Activated naive CD8-positive, alpha-beta T cell treated with anti-CD3 and anti-CD28 coated beads, Interleukin-2, amount 50 U/mL, for 24 hours (primary cell): ENCODE measurements around the gene MB21D2.
A peak's percentile ranks its signal among the peaks of the same experiment; 100 is the strongest.
"Not testable (repeated sequence)": the region's sequence is repeated elsewhere in the genome, so short reads cannot be mapped to it uniquely, and the experiment has no call there.

Experiments
- ATAC-seq: fragments of 150-1000 bp; cut with Tn5 transposase; one replicate; pipeline ENCODE4 v1.10.0; 2021
- DNase-seq: peaks from one replicate; pipeline ENCODE4 v3.0.0; 2021
- H3K27ac Mint-ChIP-seq: one replicate; pipeline ENCODE4 v1.8.0; 2021; ENCODE audit warnings: mild to moderate bottlenecking, mixed read lengths
- H3K27me3 Mint-ChIP-seq: one replicate; pipeline ENCODE4 v1.8.0; 2021; ENCODE audit warnings: mixed read lengths
- H3K36me3 Mint-ChIP-seq: one replicate; pipeline ENCODE4 v1.8.0; 2021; ENCODE audit warnings: low read depth, mixed read lengths
- H3K4me1 Mint-ChIP-seq: one replicate; pipeline ENCODE4 v1.8.0; 2021; ENCODE audit warnings: mixed read lengths
- H3K4me3 Mint-ChIP-seq: one replicate; pipeline ENCODE4 v1.8.0; 2021; ENCODE audit warnings: mild to moderate bottlenecking, moderate library complexity, mixed read lengths
- H3K9me3 Mint-ChIP-seq: one replicate; pipeline ENCODE4 v1.8.0; 2021; ENCODE audit warnings: mixed read lengths

MB21D2 gene

GRCh38 chr3:192869131-192870031 lies 48.3 kb downstream of the MB21D2 start:
- no peak for DNase-seq
- Mint-ChIP-seq H3K36me3 (no peaks in the 10 kb centered on the region), H3K27ac (no peak overlapping the region), H3K4me1 (no peaks in the 10 kb centered on the region), H3K4me3 (no peak overlapping the region), H3K27me3 (peaks cover 5% of the 10 kb centered on the region), H3K9me3 (no peaks in the 10 kb centered on the region)
- ATAC-seq = no peak

GRCh38 chr3:192867645-192868044 lies 50.0 kb downstream of the MB21D2 start:
- H3K4me3 Mint-ChIP-seq = no peak overlapping the region
- no peaks in the 10 kb centered on the region for H3K9me3 Mint-ChIP-seq
- peaks cover 5% of the 10 kb centered on the region for H3K27me3 Mint-ChIP-seq
- DNase-seq = no peak
- no peaks in the 10 kb centered on the region for H3K36me3 Mint-ChIP-seq
- ATAC-seq = no peak
- H3K4me1 Mint-ChIP-seq = no peaks in the 10 kb centered on the region
- H3K27ac Mint-ChIP-seq = no peak overlapping the region

- no peak overlapping the region for H3K27ac Mint-ChIP-seq
- ATAC-seq (no peak), DNase-seq (no peak)
- H3K36me3 Mint-ChIP-seq = no peaks in the 10 kb centered on the region
- H3K27me3 Mint-ChIP-seq = peaks cover 5% of the 10 kb centered on the region
- no peak overlapping the region for H3K4me3 Mint-ChIP-seq
- H3K4me1 Mint-ChIP-seq = peaks cover 3% of the 10 kb centered on the region
- no peaks in the 10 kb centered on the region for H3K9me3 Mint-ChIP-seq
Observed at GRCh38 chr3:192866804-192867203, 50.9 kb downstream of the MB21D2 start.

GRCh38 chr3:192864941-192865340 lies 52.7 kb downstream of the MB21D2 start:
- DNase-seq = no peak

GRCh38 chr3:192863091-192863420 lies 54.6 kb downstream of the MB21D2 start:
- no peak overlapping the region for H3K4me3 Mint-ChIP-seq
- H3K4me1 Mint-ChIP-seq = peaks cover 7% of the 10 kb centered on the region
- no peaks in the 10 kb centered on the region for H3K36me3 Mint-ChIP-seq
- H3K27me3 Mint-ChIP-seq = peaks cover 1% of the 10 kb centered on the region
- no peak overlapping the region for H3K27ac Mint-ChIP-seq
- ATAC-seq (no peak), DNase-seq (no peak)
- no peaks in the 10 kb centered on the region for H3K9me3 Mint-ChIP-seq

More at GRCh38 chr3:192864941-192865340, 52.7 kb downstream of the MB21D2 start:
- H3K27ac Mint-ChIP-seq = no peak overlapping the region
- ATAC-seq = no peak
- H3K4me1 Mint-ChIP-seq = peaks cover 5% of the 10 kb centered on the region
- no peak overlapping the region for H3K4me3 Mint-ChIP-seq
- H3K36me3 Mint-ChIP-seq = no peaks in the 10 kb centered on the region
- H3K27me3 Mint-ChIP-seq = peaks cover 1% of the 10 kb centered on the region
- H3K9me3 Mint-ChIP-seq = no peaks in the 10 kb centered on the region

- no peak for DNase-seq
- no peak overlapping the region for H3K4me3 Mint-ChIP-seq
- H3K27me3 Mint-ChIP-seq = peaks cover 1% of the 10 kb centered on the region
- no peak overlapping the region for H3K27ac Mint-ChIP-seq
- H3K4me1 Mint-ChIP-seq = peaks cover 7% of the 10 kb centered on the region
- H3K9me3 Mint-ChIP-seq = no peaks in the 10 kb centered on the region
- no peak for ATAC-seq
- no peaks in the 10 kb centered on the region for H3K36me3 Mint-ChIP-seq
Observed at GRCh38 chr3:192862408-192863090, 55.1 kb downstream of the MB21D2 start.

GRCh38 chr3:192861972-192862371 lies 55.7 kb downstream of the MB21D2 start:
- Mint-ChIP-seq H3K36me3 (no peaks in the 10 kb centered on the region), H3K27me3 (peaks cover 1% of the 10 kb centered on the region), H3K4me3 (no peak overlapping the region), H3K4me1 (peaks cover 7% of the 10 kb centered on the region), H3K9me3 (no peaks in the 10 kb centered on the region), H3K27ac (no peak overlapping the region)
- ATAC-seq (no peak), DNase-seq (no peak)

- ATAC-seq = no peak
- H3K4me1 Mint-ChIP-seq = peaks cover 9% of the 10 kb centered on the region
- no peak overlapping the region for H3K4me3 Mint-ChIP-seq
- no peaks in the 10 kb centered on the region for H3K36me3 Mint-ChIP-seq
- H3K27ac Mint-ChIP-seq = no peak overlapping the region
- H3K9me3 Mint-ChIP-seq = no peaks in the 10 kb centered on the region
- DNase-seq = no peak
- H3K27me3 Mint-ChIP-seq = peaks cover 1% of the 10 kb centered on the region
Observed at GRCh38 chr3:192860454-192860853, 57.2 kb downstream of the MB21D2 start.

- Mint-ChIP-seq H3K4me1 (peaks cover 10% of the 10 kb centered on the region), H3K27me3 (no peaks in the 10 kb centered on the region), H3K4me3 (no peak overlapping the region), H3K36me3 (no peaks in the 10 kb centered on the region), H3K27ac (no peak overlapping the region), H3K9me3 (no peaks in the 10 kb centered on the region)
- DNase-seq (no peak), ATAC-seq (no peak)
Observed at GRCh38 chr3:192858849-192859585, 58.6 kb downstream of the MB21D2 start.

GRCh38 chr3:192857260-192857661 lies 60.4 kb downstream of the MB21D2 start:
- DNase-seq (no peak), ATAC-seq (no peak)
- no peak overlapping the region for H3K27ac Mint-ChIP-seq
- no peaks in the 10 kb centered on the region for H3K27me3 Mint-ChIP-seq
- no peaks in the 10 kb centered on the region for H3K36me3 Mint-ChIP-seq
- no peaks in the 10 kb centered on the region for H3K9me3 Mint-ChIP-seq
- peaks cover 15% of the 10 kb centered on the region for H3K4me1 Mint-ChIP-seq
- no peak overlapping the region for H3K4me3 Mint-ChIP-seq

- Mint-ChIP-seq H3K27me3 (no peaks in the 10 kb centered on the region), H3K4me1 (peaks cover 25% of the 10 kb centered on the region), H3K4me3 (no peak overlapping the region), H3K36me3 (no peaks in the 10 kb centered on the region), H3K27ac (no peak overlapping the region), H3K9me3 (no peaks in the 10 kb centered on the region)
- ATAC-seq (no peak), DNase-seq (no peak)
Observed at GRCh38 chr3:192855434-192855833, 62.2 kb downstream of the MB21D2 start.

- DNase-seq (peak; percentile 4), ATAC-seq (no peak)
- Mint-ChIP-seq H3K27me3 (no peaks in the 10 kb centered on the region), H3K36me3 (no peaks in the 10 kb centered on the region), H3K27ac (no peak overlapping the region), H3K9me3 (no peaks in the 10 kb centered on the region), H3K4me1 (peaks cover 50% of the 10 kb centered on the region), H3K4me3 (no peak overlapping the region)
Observed at GRCh38 chr3:192851821-192852372, 65.8 kb downstream of the MB21D2 start.

- Mint-ChIP-seq H3K9me3 (no peaks in the 10 kb centered on the region), H3K4me3 (no peak overlapping the region), H3K27ac (peak overlapping the region; percentile 74), H3K27me3 (no peaks in the 10 kb centered on the region), H3K4me1 (peaks cover 49% of the 10 kb centered on the region), H3K36me3 (no peaks in the 10 kb centered on the region)
- DNase-seq (peak; percentile 39), ATAC-seq (peak; percentile 95)
Observed at GRCh38 chr3:192850451-192850981, 67.1 kb downstream of the MB21D2 start.

- not testable (repeated sequence) for H3K27me3 Mint-ChIP-seq, DNase-seq, H3K9me3 Mint-ChIP-seq, H3K36me3 Mint-ChIP-seq, H3K4me3 Mint-ChIP-seq, ATAC-seq, H3K27ac Mint-ChIP-seq
- peaks cover 54% of the 10 kb centered on the region for H3K4me1 Mint-ChIP-seq
Observed at GRCh38 chr3:192849821-192850220, 67.8 kb downstream of the MB21D2 start.
